GM21423 (cell line): ENCODE measurements around the gene ADAMTSL1.
A peak's percentile ranks its signal among the peaks of the same experiment; 100 is the strongest.

Source experiments
- ATAC-seq: cut with Tn5 transposase; IDR thresholded peaks from one replicate; pipeline ENCODE4 v1.9.1; 2021; ENCODE audit warnings: mild to moderate bottlenecking, moderate library complexity; ENCODE audit not compliant: unreplicated experiment

ADAMTSL1 gene

GRCh38 chr9:18759827-18760226 lies 285.9 kb downstream of the ADAMTSL1 start:
- ATAC-seq: no peak

GRCh38 chr9:18761742-18762300 lies 287.9 kb downstream of the ADAMTSL1 start:
- ATAC-seq: no peak

GRCh38 chr9:18766989-18767550 lies 293.1 kb downstream of the ADAMTSL1 start:
- no peak for ATAC-seq

- ATAC-seq: peak; percentile 79
These were observed 295.1 kb downstream of the ADAMTSL1 start for GRCh38 chr9:18768951-18769622.

- ATAC-seq: no peak
These were observed 296.4 kb downstream of the ADAMTSL1 start for GRCh38 chr9:18770131-18770908.

- ATAC-seq: no peak
These were observed 297.1 kb downstream of the ADAMTSL1 start for GRCh38 chr9:18771011-18771410.

- ATAC-seq: no peak
These were observed 297.8 kb downstream of the ADAMTSL1 start for GRCh38 chr9:18771763-18772162.

- ATAC-seq: no peak
These were observed 301.3 kb downstream of the ADAMTSL1 start for GRCh38 chr9:18775241-18775640.

- no peak for ATAC-seq
These were observed 302.0 kb downstream of the ADAMTSL1 start for GRCh38 chr9:18775930-18776329.

GRCh38 chr9:18776836-18777820 lies 303.2 kb downstream of the ADAMTSL1 start:
- no peak for ATAC-seq

- no peak for ATAC-seq
These were observed 304.2 kb downstream of the ADAMTSL1 start for GRCh38 chr9:18778147-18778546.

- no peak for ATAC-seq
These were observed 304.9 kb downstream of the ADAMTSL1 start for GRCh38 chr9:18778846-18779245.

- no peak for ATAC-seq
These were observed 310.0 kb downstream of the ADAMTSL1 start for GRCh38 chr9:18783909-18784308.

GRCh38 chr9:18785604-18786003 lies 311.7 kb downstream of the ADAMTSL1 start:
- ATAC-seq: no peak

- no peak for ATAC-seq
These were observed 312.2 kb downstream of the ADAMTSL1 start for GRCh38 chr9:18786196-18786595.

GRCh38 chr9:18786911-18787650 lies 313.1 kb downstream of the ADAMTSL1 start:
- ATAC-seq: no peak

- no peak for ATAC-seq
These were observed 314.3 kb downstream of the ADAMTSL1 start for GRCh38 chr9:18788256-18788655.

GRCh38 chr9:18791074-18791473 lies 317.1 kb downstream of the ADAMTSL1 start:
- no peak for ATAC-seq

GRCh38 chr9:18793122-18793521 lies 319.2 kb downstream of the ADAMTSL1 start:
- ATAC-seq: no peak
